Adrenal gland (tissue), 5 donors: ENCODE data around the gene OARD1.

Experiments
- CTCF ChIP-seq, 6 experiments: fragments of 450-650 bp in 4 of 6; fragments of 200-600 bp in 2 of 6; sonication (generic) in 1 of 6; IDR thresholded peaks; 1 replicate in 5 of 6; 2 replicates in 1 of 6; pipeline versions ENCODE4 v1.5.1 to v1.8.0; 2016 to 2021; ENCODE audit warnings: antibody characterized with exemption in 6 of 6, mild to moderate bottlenecking in 2 of 6, moderate library complexity in 1 of 6
- POLR2A ChIP-seq, 2 donors: fragments of 450-650 bp; IDR thresholded peaks; one replicate each; pipeline ENCODE4 v1.6.1; 2017; ENCODE audit warnings: antibody characterized with exemption in 2 of 2, mild to moderate bottlenecking in 2 of 2, moderate library complexity in 1 of 2
- donor health status: DM: no; HTN: no; CAD: no.

- TF ChIP-seq POLR2A (IDR thresholded peaks at IDR 0.05), result no peak
- TF ChIP-seq CTCF (IDR thresholded peaks at IDR 0.05), result no peak
Observed at GRCh38 chr6:41053041-41053440, 19.1 kb downstream of the OARD1 start, which contains the start of gene APOBEC2.
